ENCODE data around the gene RHOA.

Gene RHOA

DNA sequence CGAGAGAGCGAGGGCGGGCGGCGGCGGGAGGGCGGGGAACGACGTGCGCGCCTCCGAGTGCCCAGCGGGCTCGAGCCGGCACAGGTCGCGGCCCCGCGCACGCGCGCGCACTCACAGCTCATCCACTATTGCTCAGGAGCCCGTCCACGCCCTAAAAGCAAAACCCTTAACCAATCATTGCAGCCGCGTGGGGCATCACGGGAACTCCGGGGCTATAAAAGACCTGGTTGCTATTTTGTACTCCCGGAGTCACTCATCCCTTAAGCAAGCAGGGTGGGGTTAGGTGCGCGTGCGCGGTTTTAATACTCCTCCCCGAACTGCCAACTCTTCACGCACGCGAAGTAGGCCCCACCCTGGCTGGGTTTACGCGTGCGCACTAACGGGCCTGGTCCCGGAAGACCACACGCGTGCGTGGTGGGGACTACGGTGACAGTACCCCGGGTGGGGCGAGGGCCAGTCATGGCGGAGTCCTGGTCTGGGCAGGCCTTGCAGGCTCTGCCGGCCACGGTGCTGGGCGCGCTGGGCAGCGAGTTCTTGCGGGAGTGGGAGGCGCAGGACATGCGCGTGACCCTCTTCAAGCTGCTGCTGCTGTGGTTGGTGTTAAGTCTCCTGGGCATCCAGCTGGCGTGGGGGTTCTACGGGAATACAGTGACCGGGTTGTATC is at the start of gene RHOA, which contains the start of gene TCTA:
Gene RHOA, minus strand, starts transcription at position 9 of the 664 bp plus-strand sequence. CDS start 36,387 bp downstream, outside the sequence.
Gene TCTA, plus strand, starts transcription at position 456 of the 664 bp plus-strand sequence. Its CDS starts 4 bp downstream, at position 460.
- DNase-seq (ENCODE audit: low spot score), result peak; percentile 98

DNA sequence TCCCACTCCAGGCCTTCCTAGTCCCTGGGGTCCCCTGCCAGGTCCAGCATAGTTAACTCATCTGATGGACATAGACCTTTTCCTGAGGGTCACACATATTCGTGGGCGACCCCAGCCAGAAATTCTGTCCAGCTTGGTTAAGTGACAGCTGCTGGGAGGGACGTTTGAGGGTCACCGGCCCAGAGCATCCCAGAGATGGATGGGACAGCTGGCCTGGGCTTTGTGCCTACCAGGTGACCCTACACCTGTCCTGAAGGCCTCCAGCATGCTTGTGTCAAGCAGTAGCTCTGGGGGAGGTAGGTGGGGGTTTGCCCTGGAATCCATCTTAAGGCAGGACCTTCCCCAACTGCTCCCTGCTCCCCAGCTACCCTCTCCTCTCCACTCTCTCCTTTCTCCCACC is 49.2 kb upstream of the RHOA start:
- no peak for DNase-seq (ENCODE audit: low spot score)

DNA sequence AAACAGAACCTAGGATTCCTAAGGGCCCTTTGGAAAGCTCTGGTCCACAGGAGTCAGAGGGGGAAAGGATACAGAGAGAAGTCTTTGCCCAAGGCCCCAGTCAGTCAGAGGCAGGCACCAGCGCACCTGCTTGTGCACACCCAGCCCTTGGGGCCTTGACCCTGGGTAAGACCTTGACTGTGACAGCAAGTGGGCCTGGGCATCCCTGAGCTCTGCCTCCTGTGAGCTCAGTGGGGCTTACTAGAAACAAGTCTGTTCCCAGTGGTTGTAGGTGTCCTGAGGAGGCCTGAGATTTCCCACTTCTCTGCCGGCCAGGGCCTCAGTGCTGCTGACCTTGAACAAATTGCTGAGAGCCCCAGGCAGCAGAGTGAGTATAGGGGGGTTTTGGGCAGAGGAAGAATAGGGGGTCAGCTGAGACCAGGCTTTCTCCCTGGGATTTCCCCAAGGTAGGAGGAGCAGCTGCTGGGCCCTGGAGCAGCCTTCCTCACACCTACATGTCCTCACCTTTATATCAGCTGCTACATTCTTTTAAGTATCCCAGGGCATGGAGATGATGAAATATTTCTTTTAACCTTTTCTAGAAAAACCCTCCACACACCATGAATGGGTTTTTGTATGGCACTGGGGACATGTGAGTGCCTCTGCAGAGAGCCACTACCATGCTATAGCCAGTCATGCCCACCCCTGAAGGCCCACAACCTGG is 48.6 kb upstream of the RHOA start:
- no peak for DNase-seq (ENCODE audit: low spot score)

DNA sequence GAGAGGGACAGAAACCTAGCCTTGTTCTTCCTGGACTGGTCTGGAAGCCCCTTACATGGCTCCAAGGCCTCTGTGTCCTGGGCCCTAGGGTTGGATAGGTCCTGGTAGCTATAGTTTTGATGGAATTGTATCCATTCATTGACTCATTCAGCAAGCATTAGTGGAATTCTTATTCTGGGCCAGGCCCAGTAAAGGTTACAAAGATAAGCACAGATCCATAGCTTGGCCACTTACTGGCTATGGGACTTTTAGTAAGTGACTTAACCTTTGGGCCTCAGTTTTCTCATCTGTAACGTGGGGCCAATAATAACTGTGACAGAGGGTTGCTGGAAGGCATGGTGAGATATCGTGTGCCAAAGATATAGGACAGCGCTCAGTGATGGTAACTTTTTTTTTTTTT is 44.7 kb upstream of the RHOA start:
- no peak for DNase-seq (ENCODE audit: low spot score)

DNA sequence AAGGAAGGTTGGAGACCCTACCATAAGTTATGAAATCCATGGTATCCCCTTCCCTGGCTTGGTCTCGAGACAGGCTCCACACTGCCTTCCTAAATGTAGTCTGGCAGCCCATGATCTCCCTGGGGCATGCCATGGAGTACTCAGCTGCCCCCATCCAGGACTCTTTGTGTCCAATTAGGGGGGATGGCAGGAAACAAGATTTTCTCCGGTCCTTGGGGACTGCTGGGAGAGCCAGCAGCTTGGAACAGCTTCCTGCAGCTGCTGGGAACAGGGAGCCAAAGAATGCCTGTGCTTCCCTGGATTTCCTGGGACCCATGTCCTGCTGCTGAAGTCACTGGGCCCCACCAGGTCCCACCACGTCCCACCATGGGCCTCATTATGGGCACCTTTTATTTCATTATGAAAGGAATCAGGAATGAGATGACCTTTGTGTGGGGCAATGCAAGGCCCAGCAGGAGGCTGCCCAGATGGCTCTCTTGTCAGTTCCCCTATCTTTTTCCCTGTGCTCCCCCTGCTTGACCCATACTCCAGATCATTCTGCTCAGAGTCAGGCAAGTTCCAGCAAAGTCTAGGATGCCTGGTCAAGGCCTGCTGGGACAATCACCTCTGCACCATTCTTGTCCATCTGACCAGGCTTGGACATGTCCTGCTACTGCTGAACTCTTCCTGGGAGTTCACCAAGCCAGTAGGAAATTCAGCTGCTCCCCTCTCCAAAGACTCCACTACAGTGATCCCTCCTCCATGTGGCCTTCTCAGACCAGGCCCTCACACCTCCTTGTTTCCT is 43.3 kb upstream of the RHOA start:
- DNase-seq (ENCODE audit: low spot score), result no peak

DNA sequence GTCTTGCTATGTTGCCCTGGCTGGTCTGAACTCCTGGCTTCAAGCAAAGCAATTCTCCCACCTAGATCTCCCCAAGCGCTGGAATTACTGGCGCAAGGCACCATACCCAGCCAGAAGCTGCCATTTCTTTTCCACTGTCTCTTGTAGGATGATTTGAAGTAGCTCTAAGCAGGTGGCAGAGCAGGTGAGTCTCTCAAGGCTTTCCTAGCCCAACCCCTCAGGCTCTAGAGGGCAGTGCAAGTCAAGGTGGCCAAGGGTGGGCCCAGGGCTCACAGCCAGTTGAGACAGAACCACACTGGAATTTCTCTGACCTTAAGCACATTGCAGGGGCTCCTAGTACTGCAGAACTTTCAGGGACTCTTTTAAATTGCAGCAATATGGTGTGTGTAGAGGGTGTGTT is 42.7 kb upstream of the RHOA start:
- no peak for DNase-seq (ENCODE audit: low spot score)

DNA sequence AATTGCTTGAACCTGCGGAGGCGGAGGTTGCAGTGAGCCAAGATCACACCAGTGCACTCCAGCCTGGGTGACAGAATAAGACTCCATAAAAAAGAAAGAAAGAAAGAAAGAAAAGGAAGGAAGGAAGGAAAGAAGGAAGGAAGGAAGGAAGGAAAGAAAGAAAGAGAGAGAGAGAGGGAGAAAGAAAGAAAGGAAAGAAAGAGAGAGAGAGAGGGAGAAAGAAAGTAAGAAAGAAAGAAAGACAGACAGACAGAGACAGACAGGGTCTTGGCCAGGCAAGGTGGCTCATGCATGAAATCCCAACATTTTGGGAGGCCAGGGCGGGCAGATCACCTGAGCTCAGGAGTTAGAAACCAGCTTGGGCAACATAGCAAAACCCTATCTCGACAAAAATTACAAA is 41.8 kb upstream of the RHOA start:
- no peak for DNase-seq (ENCODE audit: low spot score)

DNA sequence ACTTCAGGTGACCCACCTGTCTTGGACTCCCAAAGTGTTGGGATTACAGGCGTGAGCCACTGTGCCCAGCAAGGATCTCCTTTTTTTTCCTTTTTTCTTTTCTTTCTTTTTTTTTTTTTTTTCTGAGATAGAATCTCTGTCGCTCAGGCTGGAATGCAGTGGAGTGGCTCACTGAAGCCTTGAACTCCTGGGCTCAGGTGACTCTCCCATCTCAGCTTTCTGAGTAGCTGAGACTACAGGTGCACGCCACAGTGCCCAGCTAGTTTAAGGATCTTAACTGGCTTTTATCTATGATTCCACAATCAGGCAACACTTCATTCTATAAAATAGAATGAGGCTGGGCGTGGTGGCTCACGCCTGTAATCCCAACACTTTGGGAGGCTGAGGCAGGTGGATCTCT is 33.6 kb upstream of the RHOA start:
- no peak for DNase-seq (ENCODE audit: low spot score)

DNA sequence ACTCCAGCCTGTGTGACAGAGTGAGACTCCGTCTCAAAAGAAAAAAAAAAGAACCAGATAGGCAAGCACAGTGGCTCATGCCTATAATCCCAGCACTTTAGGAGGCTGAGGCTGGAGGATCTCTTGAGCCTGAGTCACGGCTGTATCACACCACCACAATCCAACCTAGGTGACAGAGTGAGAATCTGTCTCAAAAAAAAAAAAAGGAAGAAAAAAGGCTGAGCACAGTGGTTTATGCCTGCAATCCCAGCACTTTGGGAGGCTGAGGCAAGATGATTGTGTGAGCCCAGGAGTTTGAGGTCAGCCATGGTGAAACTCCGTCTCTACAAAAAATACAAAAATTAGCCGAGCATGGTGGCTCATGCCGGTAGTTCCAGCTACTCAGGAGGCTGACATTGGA is 23.0 kb upstream of the RHOA start:
- DNase-seq (ENCODE audit: low spot score), result no peak

DNA sequence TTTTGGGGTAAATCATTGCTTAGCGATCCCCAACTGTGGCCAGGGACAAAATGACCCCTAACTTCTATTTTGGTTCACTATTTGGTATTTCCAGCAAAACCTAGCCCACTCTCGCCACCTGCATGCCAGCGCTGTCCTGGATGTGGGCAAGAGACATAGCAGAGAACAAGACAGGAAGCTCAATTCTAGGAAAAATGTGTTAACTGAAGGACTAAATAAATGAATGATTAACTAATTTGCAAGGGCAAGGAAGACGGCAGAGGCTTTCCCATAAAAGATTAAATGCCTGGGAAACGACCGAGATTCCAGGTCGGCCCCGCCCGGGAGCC is 16.9 kb upstream of the RHOA start:
- no peak for DNase-seq (ENCODE audit: low spot score)

DNA sequence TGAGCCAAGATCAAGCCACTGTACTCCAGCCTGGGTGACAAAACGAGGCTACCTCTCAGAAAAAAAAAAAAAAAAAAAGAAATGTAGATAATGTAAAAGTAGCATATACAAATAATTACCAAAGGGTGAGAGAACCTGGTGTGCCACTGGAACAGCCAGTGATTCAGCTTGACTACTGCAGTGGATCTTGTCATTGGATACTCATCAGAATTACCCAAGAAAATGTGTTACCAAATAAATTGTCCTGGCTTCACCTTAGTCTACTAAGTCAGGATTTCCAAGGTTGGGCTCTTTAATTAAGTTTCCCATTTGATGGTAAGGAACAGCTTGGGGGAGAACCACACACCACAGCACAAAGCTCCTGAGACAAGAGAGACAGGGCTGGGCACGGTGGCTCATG is 15.8 kb upstream of the RHOA start:
- no peak for DNase-seq (ENCODE audit: low spot score)

DNA sequence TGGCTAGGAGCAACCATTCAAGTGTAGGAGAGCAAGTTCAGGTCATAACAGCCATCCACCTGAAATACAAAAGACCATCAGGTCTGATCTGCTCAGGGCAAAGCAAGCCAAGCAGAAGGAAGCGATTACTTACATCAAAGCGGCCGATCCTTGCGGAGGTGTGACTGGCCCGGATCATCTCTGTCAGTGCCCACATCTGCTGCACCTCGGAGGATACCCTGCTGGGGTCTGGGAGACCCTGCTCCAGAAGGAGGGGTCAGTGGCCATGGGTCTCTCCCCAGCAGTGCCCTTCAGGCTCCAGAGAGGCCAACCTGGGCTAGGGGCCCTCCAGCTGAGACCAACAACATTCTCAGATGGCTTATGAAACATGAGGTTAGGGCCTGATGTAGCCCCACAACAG is 13.0 kb upstream of the RHOA start:
- no peak for DNase-seq (ENCODE audit: low spot score)

DNA sequence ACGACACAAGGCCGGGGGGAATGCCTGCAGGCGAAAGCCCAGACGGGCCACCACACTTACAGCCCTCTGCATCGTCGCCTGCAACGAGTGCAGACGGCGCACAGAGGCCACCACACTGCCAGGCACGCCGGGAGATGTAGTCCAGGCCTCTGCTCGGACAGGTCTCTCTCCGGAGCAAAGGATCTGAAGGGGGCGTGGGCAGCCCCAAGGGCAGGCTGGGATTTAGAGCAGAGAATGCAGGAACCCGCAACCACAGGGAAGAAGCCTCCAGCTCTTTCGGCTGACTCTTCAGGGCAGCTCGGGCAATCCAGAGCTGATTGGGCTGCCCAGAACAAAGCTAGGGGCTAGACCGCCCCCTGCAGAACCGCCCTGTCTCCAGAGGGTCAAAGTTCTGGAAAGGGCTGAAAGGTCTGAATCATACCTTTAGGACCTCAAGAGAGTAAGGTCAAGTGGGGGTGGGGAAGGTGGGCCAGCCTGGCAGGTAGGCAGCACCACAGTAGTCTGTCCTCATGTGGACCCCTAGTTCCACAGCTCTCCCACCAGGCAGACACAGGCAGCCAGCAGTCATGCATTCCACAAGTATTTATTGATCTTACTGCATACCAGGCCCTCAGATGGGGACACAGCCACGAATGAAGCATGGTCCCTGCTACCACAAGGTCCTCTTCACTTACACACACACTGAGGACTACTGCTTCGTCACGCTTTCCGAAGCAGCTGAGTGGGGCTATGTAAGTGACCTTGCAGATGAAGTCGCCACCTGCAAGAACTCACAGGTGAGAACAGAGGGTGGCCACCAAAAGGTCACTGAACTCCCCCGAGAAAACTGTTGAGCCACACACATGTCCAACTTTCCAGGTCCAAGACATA is 10.8 kb upstream of the RHOA start, which contains the start of gene AMT:
Gene AMT, minus strand, starts transcription at position 95 of the 870 bp plus-strand sequence. Its CDS starts 23 bp downstream, at position 72.
- no peak for DNase-seq (ENCODE audit: low spot score)

DNA sequence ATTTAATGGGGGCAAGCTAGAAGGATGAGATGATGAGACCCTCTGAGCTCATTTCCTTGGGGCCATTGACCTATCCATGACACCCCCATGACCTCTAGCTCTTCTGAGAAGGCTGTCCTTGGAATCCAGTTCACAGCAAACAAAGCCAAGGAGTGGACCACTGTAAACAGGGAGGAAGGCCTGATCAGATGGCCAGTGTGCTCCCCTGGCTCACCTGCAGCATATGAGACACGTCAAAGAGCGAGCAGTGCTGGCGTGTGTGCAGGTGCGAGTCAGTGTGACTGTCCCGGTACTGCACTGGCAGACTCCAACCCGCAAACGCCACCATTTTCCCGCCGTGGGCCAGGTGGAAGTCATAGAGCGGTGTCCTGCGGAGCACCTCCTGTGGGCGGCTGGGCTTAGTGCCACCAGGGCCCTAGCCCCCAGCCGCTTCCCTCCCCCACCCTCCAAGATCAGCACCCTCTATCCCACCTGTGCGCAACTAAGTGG is 10.2 kb upstream of the RHOA start:
- DNase-seq (ENCODE audit: low spot score), result no peak

DNA sequence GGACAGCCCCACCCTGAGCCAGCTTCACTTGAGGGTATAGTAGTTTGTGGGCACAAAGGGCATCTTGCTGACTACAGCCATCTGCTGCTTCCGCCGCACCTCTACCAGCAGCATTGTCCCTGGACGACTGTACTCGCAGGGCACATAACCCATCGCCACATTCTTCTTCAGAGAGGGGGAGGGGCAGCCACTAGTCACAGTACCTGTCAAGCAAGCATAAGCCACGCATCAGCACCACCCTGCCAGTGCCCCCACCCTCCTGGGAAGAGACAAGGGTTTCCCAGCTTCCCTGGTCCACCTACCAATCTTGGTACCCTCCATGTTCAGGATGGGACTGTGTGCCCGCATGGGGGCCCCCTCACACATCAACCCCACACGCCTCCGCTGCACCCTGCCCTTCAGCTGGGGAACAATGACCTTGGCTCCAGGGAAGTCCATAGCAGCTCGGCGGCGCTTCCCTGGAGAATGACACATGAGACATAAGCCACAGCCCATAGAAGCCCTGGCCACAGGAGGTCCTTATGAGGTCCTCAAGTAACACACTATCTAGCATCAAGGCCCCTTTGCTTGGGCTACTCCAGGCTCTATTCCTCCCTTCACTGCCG is 5.8 kb upstream of the RHOA start:
- DNase-seq (ENCODE audit: low spot score), result no peak

DNA sequence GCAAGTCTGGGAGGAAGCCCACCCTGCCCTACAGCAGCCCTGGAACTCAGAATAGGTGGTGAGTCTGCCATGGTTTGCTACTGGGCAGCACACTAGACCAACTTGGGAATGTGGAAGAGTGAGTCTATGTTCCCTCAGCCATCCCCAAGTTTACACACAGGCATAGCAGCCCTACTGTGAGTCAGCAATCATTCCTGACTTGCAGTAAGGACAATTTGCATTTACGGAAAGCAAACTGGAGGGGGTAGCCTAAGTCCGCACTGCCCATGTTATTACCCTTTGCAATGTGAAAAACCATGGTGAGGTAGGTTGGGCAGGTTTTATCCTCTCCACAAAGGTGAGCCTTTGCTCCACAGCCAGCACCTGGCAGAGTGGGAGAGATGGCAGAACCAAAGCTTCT is 5.1 kb upstream of the RHOA start:
- no peak for DNase-seq (ENCODE audit: low spot score)

DNA sequence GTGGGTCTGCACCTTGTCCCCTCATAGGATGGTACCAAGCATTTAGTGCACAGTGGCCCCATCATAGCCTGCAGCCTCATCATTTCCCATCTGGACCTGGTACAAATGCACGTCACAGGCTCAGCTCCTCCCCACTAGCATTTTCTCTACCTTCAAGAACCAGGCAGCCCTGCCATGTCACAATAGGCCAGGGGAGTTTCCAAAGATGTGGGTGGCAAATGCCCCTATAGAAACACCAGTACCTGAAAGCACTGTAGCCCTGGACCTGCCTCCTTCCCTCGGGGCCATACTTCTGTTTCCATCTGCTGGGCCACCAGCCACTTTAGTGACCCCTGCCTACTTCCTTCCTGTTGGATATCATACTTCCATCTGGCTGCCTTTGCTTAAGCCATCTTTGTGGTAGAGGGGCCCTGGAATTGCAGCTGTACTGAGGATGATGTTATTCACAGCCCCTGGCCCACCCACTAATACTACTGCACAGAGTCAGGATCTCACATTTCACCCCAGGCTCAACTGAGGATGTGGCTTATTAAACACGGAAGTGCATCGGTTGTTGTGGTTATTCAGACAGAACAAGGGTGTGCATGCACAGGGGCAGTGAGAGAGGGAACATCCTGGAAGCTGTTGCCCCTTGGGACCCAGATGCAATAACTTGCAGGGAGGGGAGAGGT is 4.3 kb upstream of the RHOA start:
- DNase-seq (ENCODE audit: low spot score), result peak; percentile 44

DNA sequence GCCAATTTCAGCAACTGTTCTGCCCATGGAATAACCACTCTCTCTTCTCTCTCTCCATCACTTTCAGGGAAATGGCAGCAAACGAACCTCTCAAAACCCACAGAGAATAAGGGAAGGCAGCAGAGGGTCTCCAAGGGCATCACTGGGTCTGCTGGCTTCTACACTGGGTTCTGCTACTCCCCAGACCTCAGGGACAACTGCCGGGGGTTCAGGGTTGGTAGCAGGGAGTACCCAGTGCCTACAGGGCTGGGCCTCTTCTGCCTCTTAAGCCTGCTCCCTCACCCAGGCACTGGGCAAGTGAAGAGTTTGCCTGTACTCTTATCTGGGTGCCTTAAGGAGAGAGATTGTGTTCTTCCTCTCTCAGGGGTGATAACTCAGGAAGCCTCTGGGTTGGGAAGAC is 3.0 kb upstream of the RHOA start:
- no peak for DNase-seq (ENCODE audit: low spot score)

DNA sequence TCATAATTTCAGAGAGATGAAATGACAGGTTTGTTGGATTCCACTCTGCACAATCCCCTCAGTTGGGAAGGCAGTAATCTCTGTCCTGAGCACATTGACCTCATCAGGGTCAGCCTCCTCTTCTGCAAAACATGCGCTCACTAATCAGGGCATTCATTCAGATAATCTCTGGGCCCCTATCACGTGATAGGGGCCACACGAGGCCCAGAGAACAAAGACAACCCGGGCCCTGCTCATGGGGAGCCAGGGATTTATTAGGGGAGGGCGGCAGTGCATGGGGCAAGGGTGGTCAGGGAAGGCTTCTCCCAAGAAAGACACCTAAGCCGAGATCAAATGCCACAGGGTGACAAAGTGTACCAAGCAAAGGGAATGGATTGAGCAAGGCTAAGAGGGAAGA is 1.6 kb upstream of the RHOA start:
- DNase-seq (ENCODE audit: low spot score), result no peak

DNA sequence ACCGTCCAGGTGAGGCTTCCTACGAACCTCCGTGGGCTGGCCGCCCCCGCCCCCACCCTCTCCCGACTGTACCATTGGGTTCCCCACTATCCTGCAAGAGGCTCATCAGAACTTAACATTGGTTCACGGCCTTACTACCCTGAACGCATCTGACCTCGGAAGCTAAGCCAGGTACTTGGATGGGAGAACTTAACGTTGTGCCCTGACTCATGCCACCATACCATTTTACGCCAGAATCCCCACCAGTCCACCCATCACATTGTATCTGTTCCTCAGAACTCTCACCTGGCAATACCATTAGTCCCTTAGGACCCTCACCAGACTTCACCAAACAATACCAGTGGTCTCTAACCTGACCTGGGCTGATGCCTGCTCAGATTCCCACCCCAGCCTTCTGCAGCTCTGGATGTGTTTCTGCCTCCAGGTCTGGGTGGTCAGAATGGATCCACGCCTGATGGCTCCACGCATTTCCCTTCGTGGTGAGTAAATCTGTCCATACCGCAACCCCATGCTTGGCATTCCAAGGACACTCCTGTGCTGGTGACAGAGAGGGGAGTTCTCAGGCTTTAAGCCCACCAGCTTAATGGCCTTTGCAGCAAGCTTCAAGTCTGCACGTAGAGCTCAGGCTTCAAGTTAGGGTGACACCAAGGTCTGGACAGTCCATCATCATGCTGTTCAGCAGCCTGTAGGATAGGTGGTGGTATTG is 1.0 kb upstream of the RHOA start:
- peak; percentile 21 for DNase-seq (ENCODE audit: low spot score)

All from NAMALWA (cell line).